ES-I3 (cell line): ENCODE data around the gene PPL.
"Not testable (repeated sequence)": the region's sequence is repeated elsewhere in the genome, so short reads cannot be mapped to it uniquely, and the experiment has no call there.

Experiments
- H3K36me3 ChIP-seq: 2 replicates; pipeline ENCODE4 v1.6.1; 2013; ENCODE audit warnings: mild to moderate bottlenecking, low read length, control low read depth, moderate library complexity; ENCODE audit not compliant: insufficient read depth
- H3K4me1 ChIP-seq: 2 replicates; pipeline ENCODE4 v1.6.1; 2013; ENCODE audit warnings: mild to moderate bottlenecking, control low read depth, low read length; ENCODE audit not compliant: insufficient read depth
- H3K9ac ChIP-seq: 2 replicates; pipeline ENCODE4 v1.6.1; 2013; ENCODE audit warnings: low read depth, mild to moderate bottlenecking, low read length, moderate library complexity
- H3K9me3 ChIP-seq: 2 replicates; pipeline ENCODE4 v1.6.1; 2013; ENCODE audit warnings: mild to moderate bottlenecking, low read length, moderate library complexity; ENCODE audit not compliant: control insufficient read depth, insufficient read depth

The PPL gene

DNA sequence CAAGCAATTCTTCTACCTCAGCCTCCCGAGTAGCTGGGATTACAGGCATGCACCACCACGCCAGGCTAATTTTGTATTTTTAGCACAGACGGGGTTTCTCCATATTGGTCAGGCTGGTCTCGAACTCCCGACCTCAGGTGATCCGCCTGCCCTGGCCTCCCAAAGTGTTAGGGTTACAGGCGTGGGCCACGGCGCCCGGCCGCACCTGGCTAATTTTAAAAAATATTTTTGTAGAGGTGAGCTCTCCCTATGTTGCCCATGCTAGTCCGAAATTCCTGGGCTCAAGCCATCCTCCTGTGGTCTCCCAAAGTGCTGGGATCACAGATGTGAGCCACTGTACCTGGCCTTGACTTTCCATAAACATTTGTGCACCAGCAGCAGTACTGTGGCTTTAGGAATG lies 31.3 kb upstream of the PPL start:
- H3K36me3 ChIP-seq, H3K9me3 ChIP-seq: not testable (repeated sequence)
- H3K9ac ChIP-seq: 0 out of 2 replicates have a peak overlapping the region, but pooled peaks have one; percentile 1
- peaks cover 29% of the 10 kb centered on the region for H3K4me1 ChIP-seq

DNA sequence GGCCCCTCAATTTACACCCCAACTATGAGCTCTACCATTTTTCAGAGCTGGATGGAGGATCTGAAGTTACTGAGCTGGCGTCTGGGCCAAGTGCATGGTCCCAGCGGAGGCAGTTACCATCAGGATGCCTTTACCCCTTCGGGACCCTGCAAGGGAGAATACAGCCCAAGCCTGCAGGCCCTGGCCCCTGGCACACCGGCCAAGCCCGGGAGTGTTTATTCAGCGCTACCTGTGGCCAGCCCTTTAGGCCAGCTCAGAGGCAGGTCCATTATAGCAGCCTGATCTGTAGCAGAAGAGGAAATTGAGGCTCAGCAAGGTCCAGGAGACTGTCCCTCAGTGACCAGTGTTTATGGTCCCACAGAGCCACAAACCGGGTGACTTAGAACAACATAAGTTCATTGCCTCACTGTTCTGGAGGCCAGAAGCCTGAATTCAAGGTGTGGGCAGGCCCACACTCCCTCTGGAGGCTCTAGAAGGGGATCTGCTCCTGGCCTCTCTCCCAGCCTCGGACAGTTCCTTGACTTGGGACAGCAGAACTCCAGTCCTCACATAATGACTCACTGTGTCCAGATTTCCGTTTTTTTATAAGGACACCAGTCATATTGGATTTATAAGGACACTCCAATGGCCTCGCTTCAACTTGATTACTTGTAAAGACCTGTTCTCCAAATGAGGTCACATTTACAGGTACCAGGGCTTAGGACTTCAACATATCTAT lies 29.9 kb upstream of the PPL start:
- Histone ChIP-seq H3K4me1 (peaks cover 36% of the 10 kb centered on the region), H3K9me3 (no peaks in the 10 kb centered on the region), H3K36me3 (no peaks in the 10 kb centered on the region), H3K9ac (no peak overlapping the region)

DNA sequence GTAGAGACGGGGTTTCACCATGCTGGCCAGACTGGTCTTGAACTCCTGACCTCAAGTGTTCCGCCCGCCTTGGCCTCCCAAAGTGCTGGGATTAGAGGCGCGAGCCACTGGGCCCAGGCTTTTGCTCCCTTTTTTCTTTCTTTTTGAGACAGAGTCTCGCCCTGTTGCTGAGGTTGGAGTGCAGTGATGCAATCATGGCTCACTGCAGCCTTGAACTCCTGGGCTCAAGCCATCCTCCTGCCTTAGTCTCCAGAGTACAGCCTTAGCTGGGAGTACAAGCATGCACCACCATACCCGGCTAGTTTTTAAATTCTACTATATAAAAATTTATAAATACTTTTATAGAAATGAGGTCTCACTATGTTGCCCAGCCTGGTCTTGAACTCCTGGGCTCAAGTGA lies 26.6 kb upstream of the PPL start:
- not testable (repeated sequence) for H3K9me3 ChIP-seq, H3K36me3 ChIP-seq, H3K9ac ChIP-seq
- H3K4me1 ChIP-seq: peaks cover 12% of the 10 kb centered on the region

- peak overlapping the region; percentile 8; the same call in 1 of the 2 replicates for H3K9ac ChIP-seq
- no peaks in the 10 kb centered on the region for H3K36me3 ChIP-seq
- H3K4me1 ChIP-seq: peaks cover 7% of the 10 kb centered on the region; the same call in 1 of the 2 replicates
- H3K9me3 ChIP-seq: no peaks in the 10 kb centered on the region
Observed at GRCh38 chr16:4962716-4963115, 25.8 kb upstream of the PPL start.

DNA sequence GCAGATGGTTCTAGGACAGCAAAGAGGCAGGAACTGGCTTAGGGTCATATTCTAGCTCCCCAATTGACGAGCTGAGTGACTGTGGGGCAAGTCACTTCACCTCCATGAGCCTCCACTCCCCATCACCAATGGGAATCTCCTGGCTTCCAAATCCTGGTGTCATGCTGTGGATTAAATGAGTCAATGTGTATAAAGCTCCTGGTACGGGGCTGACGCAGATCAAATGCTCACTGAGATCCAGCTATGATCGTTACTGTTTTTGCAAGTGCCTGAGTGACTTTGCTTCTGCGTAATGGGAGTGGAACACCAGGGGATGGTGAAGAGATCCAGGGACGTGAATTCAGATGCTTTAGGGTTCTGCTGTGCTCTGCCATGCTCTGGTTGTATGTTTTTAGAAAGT lies 23.6 kb upstream of the PPL start:
- no peaks in the 10 kb centered on the region for H3K9me3 ChIP-seq
- H3K9ac ChIP-seq: no peak overlapping the region
- H3K4me1 ChIP-seq: peaks cover 7% of the 10 kb centered on the region
- no peaks in the 10 kb centered on the region for H3K36me3 ChIP-seq

GRCh38 chr16:4958510-4959438 lies 21.8 kb upstream of the PPL start:
- peak overlapping the region; percentile 39; the same call in 1 of the 2 replicates for H3K9ac ChIP-seq
- peaks cover 7% of the 10 kb centered on the region for H3K4me1 ChIP-seq
- H3K9me3 ChIP-seq: no peaks in the 10 kb centered on the region
- no peaks in the 10 kb centered on the region for H3K36me3 ChIP-seq

DNA sequence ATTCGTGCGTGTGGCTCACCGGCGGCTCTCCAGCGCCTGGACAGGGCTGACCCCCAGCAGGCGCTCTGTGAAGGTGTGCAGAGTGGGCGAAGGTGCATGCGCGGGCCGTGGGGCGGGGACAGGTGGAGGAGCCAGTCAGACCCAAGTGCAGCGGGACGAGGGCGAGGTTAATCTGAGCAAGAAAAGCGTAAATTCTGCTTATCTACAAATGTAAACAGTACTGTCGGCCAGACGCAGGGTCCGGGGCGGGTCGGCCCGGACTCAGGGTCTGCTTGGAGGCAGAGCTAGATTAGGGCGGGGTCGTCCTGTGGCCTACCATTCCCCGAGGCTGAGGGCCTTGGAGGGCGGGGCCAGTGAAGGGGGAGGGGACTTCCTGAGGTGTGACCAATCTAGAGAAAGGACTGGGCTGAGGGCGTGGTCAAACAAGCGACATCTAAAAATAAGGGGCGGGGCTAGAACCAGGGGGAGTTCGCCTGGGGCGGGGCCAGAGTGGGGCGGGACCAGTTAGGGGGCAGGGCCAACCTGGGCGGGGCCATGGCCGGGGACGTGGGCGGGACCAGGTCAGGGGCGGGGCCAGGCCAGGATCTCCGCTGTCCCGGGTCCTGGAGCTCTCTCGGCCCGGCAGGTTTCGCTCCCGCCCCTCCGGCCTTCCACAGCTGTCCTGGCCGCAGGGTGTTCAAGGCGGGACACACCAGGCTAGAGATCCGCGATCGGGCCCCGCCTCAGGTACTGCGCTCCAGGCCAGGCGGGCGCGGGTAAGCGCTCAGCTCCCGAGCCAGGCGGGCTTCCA lies 21.0 kb upstream of the PPL start, which contains the start of gene SEC14L5:
TSS of gene SEC14L5 (plus strand) at position 611 of the 790 bp plus-strand sequence. CDS start 994 bp downstream, outside the sequence.
- H3K9ac ChIP-seq: peak within 1 kb of the TSS; percentile 53; the same call in 1 of the 2 replicates
- no peaks in the 10 kb centered on the region for H3K9me3 ChIP-seq
- H3K4me1 ChIP-seq: peaks cover 4% of the 10 kb centered on the region
- H3K36me3 ChIP-seq: no peaks in the 10 kb centered on the region

DNA sequence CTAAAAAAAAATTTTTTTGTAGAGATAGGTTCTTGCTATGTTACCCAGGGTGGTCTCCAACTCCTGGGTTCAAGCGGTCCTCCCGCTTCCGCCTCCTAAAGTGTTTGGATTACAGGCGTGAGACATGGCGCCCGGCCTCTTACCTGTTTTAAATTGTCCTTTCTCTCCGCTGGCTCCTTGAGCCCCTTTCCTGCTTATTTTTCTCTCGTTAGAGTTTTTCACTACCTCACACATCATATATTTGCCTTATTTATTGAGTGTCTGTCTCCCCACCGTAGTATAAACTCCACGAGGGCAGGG lies 20.4 kb upstream of the PPL start:
- Histone ChIP-seq H3K9me3 (no peaks in the 10 kb centered on the region), H3K36me3 (no peaks in the 10 kb centered on the region), H3K4me1 (no peaks in the 10 kb centered on the region; the same call in 1 of the 2 replicates), H3K9ac (peak overlapping the region; percentile 53; the same call in 1 of the 2 replicates)

- Histone ChIP-seq H3K4me1 (peaks cover 3% of the 10 kb centered on the region; the same call in 1 of the 2 replicates), H3K9ac (no peak overlapping the region), H3K36me3 (no peaks in the 10 kb centered on the region), H3K9me3 (no peaks in the 10 kb centered on the region)
Observed at GRCh38 chr16:4954714-4955113, 17.8 kb upstream of the PPL start.

GRCh38 chr16:4951583-4951982 lies 14.6 kb upstream of the PPL start:
- not testable (repeated sequence) for H3K36me3 ChIP-seq, H3K9me3 ChIP-seq, H3K9ac ChIP-seq
- H3K4me1 ChIP-seq: peaks cover 26% of the 10 kb centered on the region

DNA sequence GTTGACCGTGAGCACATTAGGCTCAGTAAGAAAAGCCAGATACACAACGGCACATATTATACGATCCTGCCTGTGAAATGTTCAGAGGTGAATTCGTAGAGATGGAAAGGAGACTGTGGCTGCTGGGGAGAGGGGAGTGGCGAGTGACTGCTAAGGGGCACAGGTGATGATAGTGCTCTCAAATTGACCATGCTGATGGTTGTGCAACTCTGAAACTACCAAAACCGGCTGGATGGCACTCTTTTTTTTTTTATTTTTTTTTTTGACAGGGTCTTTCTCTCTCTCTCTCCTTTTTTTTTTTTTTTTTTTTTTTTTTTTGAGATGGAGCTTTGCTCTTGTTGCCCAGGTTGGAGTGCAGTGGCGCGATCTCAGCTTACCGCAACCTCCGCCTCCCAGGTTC lies 13.0 kb upstream of the PPL start:
- no peak overlapping the region for H3K9ac ChIP-seq
- H3K9me3 ChIP-seq: no peaks in the 10 kb centered on the region
- peaks cover 34% of the 10 kb centered on the region for H3K4me1 ChIP-seq
- H3K36me3 ChIP-seq: no peaks in the 10 kb centered on the region

GRCh38 chr16:4948903-4949766 lies 12.2 kb upstream of the PPL start:
- Histone ChIP-seq H3K4me1 (peaks cover 41% of the 10 kb centered on the region), H3K9ac (no peak overlapping the region), H3K36me3 (no peaks in the 10 kb centered on the region), H3K9me3 (no peaks in the 10 kb centered on the region)

DNA sequence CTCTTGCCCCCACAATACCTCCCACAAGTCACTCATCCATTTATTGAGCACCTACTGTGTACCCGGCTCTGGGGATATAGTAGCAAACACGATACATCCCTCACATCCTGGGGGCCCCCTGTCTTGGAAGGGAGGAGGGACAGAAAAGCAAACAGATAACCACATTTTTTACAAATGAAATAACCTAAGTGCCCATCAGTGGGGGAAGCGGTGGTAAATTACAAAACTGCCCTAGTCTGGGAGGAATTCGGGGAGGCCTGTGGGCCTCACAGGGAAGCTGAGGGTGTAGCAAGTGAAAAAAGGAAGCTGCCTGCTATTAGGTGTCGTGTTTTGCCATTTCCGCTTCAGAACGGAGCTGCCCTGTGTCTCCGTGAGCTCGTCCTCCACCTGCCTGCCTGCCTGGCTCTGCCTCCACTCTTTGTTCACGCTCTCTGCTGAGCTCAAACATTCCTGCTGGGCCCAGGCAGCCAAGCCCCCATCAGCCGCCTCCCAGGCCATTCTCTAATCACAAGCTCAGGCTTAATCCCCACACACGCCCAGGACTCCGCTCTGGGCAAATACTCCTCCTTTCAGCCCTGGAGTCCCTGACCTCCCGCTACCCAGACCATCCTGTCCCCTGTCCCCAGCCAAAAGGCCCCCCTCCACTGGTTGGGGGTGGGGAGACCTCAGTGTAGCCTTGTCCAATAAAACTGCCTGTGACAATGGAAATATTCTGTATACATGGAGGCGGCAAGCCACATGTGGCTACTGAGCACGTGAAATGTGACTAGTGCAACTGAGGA lies 11.0 kb upstream of the PPL start:
- Histone ChIP-seq H3K9me3 (no peaks in the 10 kb centered on the region), H3K36me3 (no peaks in the 10 kb centered on the region), H3K4me1 (peaks cover 48% of the 10 kb centered on the region), H3K9ac (0 out of 2 replicates have a peak overlapping the region, but pooled peaks have one; percentile 11)
